Measurements from ENCODE around the gene NSD1.

- TF ChIP-seq, protein P1, sequence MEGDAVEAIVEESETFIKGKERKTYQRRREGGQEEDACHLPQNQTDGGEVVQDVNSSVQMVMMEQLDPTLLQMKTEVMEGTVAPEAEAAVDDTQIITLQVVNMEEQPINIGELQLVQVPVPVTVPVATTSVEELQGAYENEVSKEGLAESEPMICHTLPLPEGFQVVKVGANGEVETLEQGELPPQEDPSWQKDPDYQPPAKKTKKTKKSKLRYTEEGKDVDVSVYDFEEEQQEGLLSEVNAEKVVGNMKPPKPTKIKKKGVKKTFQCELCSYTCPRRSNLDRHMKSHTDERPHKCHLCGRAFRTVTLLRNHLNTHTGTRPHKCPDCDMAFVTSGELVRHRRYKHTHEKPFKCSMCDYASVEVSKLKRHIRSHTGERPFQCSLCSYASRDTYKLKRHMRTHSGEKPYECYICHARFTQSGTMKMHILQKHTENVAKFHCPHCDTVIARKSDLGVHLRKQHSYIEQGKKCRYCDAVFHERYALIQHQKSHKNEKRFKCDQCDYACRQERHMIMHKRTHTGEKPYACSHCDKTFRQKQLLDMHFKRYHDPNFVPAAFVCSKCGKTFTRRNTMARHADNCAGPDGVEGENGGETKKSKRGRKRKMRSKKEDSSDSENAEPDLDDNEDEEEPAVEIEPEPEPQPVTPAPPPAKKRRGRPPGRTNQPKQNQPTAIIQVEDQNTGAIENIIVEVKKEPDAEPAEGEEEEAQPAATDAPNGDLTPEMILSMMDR (IDR thresholded peaks at IDR 0.05), result no peak
- no peak for TF ChIP-seq POLR2A (IDR thresholded peaks at IDR 0.05)
Observed at GRCh38 chr5:177249761-177250537, 116.4 kb downstream of the NSD1 start.
